Measurements from ENCODE around the gene HLA-DMB.

Gene HLA-DMB

GRCh38 chr6:32975886-32976285 is 35.1 kb upstream of the HLA-DMB start:
- H3K4me3 Mint-ChIP-seq, result peak overlapping the region; percentile 89 to 97
- peaks cover 35 to 65% of the 10 kb centered on the region in 2 donors for H3K4me1 Mint-ChIP-seq
- H3K27me3 Mint-ChIP-seq, result no peaks in the 10 kb centered on the region
- H3K27ac Mint-ChIP-seq, result peak overlapping the region; percentile 88
- ATAC-seq (replicated peaks) (no peak), DNase-seq (no peak)
- no peaks in the 10 kb centered on the region for H3K9me3 Mint-ChIP-seq
- H3K36me3 Mint-ChIP-seq, result peaks cover 88 to 97% of the 10 kb centered on the region in 2 donors

DNA sequence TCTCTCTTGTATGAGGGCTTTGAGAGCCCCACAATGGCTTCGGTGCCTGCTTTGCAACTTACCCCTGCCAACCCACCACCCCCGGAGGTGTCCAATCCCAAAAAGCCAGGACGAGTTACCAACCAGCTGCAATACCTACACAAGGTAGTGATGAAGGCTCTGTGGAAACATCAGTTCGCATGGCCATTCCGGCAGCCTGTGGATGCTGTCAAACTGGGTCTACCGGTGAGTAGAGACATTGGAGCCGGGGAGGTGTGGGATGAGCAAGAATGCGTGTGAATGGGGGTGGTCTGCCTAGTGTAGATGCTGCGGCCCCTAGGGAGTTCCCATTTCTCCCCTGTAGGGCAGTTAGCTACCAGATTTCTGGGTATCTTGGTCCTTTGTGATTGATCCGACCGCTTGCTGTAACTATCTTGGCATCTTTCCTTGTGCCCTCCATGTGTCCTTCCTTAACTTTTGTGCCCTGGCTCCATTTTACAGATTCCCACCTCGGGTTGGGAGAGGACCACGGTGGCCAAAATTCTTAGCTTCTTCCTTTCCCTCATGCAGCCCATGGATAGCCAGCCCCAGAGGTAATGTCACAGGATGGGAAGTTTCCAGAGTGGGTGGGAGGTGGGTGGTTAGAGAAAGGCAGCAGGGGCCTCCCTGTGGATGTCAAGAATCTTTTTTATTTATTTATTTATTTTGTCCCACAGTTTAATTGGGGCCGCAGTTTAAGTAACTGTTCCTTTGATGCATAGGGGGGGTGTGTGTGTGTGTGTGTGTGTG is 33.9 kb upstream of the HLA-DMB start:
- H3K4me1 Mint-ChIP-seq, result peaks cover 34 to 64% of the 10 kb centered on the region in 2 donors
- no peak for DNase-seq
- H3K36me3 Mint-ChIP-seq, result peaks cover 86 to 99% of the 10 kb centered on the region in 2 donors
- no peaks in the 10 kb centered on the region for H3K27me3 Mint-ChIP-seq
- no peak for ATAC-seq (replicated peaks)
- H3K4me3 Mint-ChIP-seq, result peak overlapping the region; percentile 89 to 97
- H3K9me3 Mint-ChIP-seq, result no peaks in the 10 kb centered on the region
- peak overlapping the region; percentile 81 for H3K27ac Mint-ChIP-seq

DNA sequence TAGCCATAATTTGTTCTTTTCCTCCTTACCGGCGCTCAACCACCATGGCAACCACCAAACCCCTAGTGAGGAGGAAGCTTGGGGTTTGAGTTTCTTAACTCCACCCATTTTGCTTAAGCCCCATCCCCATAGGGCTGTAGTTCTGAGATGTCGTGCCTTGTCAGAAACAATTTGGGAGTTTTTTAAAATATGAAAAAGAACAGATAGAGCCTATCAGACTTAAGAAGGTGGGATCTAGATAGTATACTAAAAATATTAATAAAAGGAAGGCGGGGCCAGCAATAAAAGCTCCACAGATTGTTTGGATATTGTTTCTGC is 33.1 kb upstream of the HLA-DMB start:
- ATAC-seq (replicated peaks), result no peak
- H3K4me1 Mint-ChIP-seq, result peaks cover 32 to 59% of the 10 kb centered on the region in 2 donors

DNA sequence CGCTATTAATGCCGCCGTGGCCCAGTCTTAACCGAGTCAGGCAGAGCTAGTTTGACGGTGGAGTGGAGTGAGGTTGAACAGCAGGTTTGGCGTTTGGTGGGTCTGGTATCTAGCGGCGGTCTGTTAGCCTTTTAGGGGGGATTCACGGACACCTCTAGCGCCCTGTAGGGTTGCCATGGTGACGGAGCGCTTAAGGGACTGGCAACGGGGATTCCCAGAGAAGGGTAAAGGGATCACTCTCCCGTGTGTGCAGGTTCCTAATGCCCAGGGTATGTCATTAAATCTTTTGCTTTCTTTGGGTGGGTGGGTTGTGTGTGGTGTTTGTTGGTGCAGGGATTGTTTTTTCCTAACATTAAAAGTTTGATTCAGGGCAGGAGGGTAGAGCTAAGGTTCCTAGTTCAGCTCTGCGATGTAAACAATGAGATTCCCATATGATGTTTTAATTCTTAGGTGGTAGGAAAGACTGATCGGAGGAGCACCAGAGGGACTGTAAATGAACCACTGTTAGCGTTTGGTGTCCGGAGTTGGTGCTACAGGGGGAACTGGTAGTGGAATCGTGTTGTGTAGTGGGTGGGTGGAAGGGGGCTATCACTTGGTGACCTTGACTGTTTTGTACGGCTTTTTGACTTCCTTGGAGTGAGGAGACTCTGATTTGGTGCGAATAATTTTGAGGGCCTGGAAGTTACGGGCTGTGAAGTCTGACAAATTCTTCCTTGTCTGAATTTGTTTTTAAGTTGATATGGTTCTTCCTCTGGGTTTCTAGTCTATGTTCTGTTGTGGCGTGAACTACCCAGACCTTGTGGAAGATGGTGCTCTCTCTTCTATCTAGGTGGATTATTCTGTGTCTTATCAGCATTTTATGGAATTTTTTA is 32.6 kb upstream of the HLA-DMB start:
- Mint-ChIP-seq H3K36me3 (peaks cover 78 to 98% of the 10 kb centered on the region in 2 donors), H3K4me3 (peak overlapping the region; percentile 89 to 97), H3K27me3 (no peaks in the 10 kb centered on the region), H3K4me1 (peaks cover 32 to 54% of the 10 kb centered on the region in 2 donors), H3K27ac (peak overlapping the region; percentile 100), H3K9me3 (no peaks in the 10 kb centered on the region)
- DNase-seq (peak; percentile 46), ATAC-seq (replicated peaks) (no peak)

More for the DNA sequence above, 33.1 kb upstream of the HLA-DMB start:
- Mint-ChIP-seq H3K9me3 (no peaks in the 10 kb centered on the region), H3K27ac (peak overlapping the region; percentile 100), H3K36me3 (peaks cover 84 to 99% of the 10 kb centered on the region in 2 donors), H3K4me3 (peak overlapping the region; percentile 89 to 97), H3K27me3 (no peaks in the 10 kb centered on the region)
- no peak for DNase-seq

DNA sequence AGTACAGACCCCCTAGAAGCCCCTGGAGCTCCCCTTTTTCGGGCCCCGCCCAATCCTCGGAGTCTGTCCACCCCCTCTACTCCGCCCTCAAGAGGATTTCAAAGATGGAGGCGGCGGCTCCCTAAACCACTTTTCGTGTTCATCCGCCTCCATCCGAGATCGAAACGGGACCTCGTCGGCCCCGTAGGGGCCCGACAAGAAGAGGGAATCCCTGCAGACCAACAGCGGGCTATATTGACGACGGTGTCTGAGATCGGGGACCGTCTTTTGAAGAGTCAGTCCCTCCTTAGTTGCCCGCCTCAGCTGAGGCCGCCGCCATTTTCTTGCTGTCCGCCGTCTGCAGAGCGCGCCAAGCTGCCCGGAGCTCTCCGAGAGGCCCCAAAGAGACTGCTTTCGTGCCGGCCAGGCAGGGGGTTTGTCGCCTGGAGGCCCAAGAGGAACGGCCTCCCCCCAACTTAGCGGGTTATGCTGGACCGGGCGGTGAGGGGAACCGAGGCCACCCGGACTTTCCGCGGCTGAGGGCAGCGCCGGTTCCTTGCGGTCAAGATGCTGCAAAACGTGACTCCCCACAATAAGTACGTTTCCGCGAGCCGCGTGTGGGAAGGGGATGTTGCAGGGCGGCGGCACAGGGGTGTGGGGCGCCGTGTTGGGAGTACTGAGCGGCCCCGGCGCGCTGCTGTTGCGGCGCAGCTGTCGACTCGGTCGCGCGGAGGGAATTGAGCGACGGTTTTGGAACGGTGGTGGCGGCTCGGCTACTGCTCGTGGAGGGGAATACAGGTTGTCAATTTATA is 31.7 kb upstream of the HLA-DMB start:
- Mint-ChIP-seq H3K4me1 (peaks cover 29 to 48% of the 10 kb centered on the region in 2 donors), H3K9me3 (no peaks in the 10 kb centered on the region), H3K27ac (peak overlapping the region; percentile 100), H3K36me3 (peaks cover 74 to 95% of the 10 kb centered on the region in 2 donors), H3K27me3 (no peaks in the 10 kb centered on the region), H3K4me3 (peak overlapping the region; percentile 89 to 97)
- DNase-seq (no peak), ATAC-seq (replicated peaks) (no peak)

DNA sequence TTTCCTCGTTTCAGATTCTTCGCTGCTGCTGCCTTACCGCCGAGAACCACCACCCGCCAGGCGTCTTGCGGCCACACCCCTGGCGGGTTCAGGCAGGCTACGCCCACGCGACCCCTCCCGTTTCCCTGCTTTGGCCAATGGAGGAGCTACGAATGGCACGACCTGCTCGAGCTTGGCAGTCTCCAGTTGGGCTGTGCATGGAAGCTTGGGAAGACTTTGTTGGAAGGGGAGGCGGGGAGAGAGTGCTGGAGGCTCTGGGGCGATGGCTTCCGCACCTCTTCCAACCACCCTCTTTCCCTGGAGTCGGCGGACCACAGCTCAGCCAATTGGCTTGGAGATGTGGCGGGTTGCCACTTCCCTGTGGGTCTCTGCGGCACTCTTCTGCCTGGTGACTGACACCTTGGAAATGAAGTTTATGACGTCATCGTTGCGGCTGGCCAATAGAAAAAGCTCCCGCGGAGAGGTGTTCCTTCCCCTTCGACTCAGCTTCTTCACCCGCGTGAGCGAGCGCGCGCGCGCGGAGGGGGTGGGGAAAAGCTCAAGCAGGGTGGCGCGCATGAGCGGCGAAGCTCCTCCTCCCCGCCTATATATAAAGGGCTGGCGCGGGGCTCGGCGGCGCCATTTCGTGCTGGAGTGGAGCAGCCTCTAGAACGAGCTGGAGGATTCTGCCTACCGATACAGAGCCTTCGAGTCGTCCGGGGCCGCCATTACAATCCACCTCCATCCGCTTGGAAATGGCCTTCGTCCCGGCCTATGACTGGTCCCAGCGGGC is 30.9 kb upstream of the HLA-DMB start:
- Mint-ChIP-seq H3K36me3 (peaks cover 68 to 88% of the 10 kb centered on the region in 2 donors), H3K4me3 (peak overlapping the region; percentile 89 to 97), H3K27ac (peak overlapping the region; percentile 100), H3K27me3 (no peaks in the 10 kb centered on the region), H3K4me1 (peaks cover 31 to 48% of the 10 kb centered on the region in 2 donors), H3K9me3 (no peaks in the 10 kb centered on the region)
- ATAC-seq (replicated peaks) (peak; percentile 42 to 53), DNase-seq (peak; percentile 99)

- Mint-ChIP-seq H3K36me3 (peaks cover 64 to 82% of the 10 kb centered on the region in 2 donors), H3K4me3 (peak overlapping the region; percentile 89 to 97), H3K27me3 (no peaks in the 10 kb centered on the region)
Measured at GRCh38 chr6:32971242-32971580, 30.4 kb upstream of the HLA-DMB start.

GRCh38 chr6:32970413-32971241 is 29.8 kb upstream of the HLA-DMB start:
- H3K4me3 Mint-ChIP-seq, result peak overlapping the region; percentile 89 to 97
- DNase-seq, result peak; percentile 90
- H3K27ac Mint-ChIP-seq, result peak overlapping the region; percentile 100
- ATAC-seq (replicated peaks), result peak; percentile 43 to 51
- no peaks in the 10 kb centered on the region for H3K27me3 Mint-ChIP-seq
- H3K9me3 Mint-ChIP-seq, result no peaks in the 10 kb centered on the region
- peaks cover 58 to 79% of the 10 kb centered on the region in 2 donors for H3K36me3 Mint-ChIP-seq
- H3K4me1 Mint-ChIP-seq, result peaks cover 29 to 48% of the 10 kb centered on the region in 2 donors

More at GRCh38 chr6:32971242-32971580, 30.4 kb upstream of the HLA-DMB start:
- ATAC-seq (replicated peaks), result no peak
- no peaks in the 10 kb centered on the region for H3K9me3 Mint-ChIP-seq
- no peak for DNase-seq
- peak overlapping the region; percentile 100 for H3K27ac Mint-ChIP-seq
- peaks cover 29 to 48% of the 10 kb centered on the region in 2 donors for H3K4me1 Mint-ChIP-seq

DNA sequence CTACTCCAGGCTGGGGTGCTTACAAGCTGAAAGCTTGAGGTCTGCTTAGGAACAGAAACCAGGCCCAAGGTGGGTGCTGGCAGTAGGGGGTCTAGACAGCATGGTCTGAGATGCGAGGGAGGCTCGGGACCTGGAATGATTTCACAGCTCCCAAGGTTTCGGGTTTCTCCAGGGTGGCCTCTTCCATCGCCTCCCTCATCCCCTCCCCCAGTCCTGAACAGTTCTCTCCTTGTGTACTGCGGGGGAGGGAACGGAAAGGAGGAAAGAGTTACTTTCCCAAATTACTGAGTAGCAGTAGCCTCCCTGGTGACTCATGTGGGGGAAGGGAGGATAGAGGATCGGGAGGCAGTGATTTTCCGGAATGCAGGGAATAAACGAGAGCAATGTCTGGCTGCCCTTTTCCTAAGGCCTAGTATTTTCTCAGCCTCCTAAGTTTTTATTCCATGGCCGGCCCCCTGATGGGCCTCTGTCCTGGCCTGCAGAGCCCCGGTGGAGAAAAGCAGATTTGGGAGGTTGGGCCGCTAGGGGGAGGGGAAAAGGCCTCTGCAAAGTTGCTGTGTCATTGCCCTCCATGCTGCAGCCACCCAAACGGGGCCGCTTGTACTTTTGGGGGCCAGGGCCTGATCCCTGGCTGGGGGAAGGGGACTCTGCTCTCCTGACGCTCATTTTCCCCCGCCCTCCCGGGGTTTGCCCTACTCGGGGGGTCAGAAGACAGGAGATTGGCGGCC is 29.0 kb upstream of the HLA-DMB start:
- peak overlapping the region; percentile 100 for H3K27ac Mint-ChIP-seq
- peak overlapping the region; percentile 89 to 97 for H3K4me3 Mint-ChIP-seq
- H3K27me3 Mint-ChIP-seq, result no peaks in the 10 kb centered on the region
- DNase-seq (peak; percentile 82), ATAC-seq (replicated peaks) (peak in 1 of 2 donors; percentile 1)
- H3K9me3 Mint-ChIP-seq, result no peaks in the 10 kb centered on the region
- H3K4me1 Mint-ChIP-seq, result peaks cover 30 to 48% of the 10 kb centered on the region in 2 donors
- peaks cover 51 to 77% of the 10 kb centered on the region in 2 donors for H3K36me3 Mint-ChIP-seq

GRCh38 chr6:32968867-32969684 is 28.2 kb upstream of the HLA-DMB start:
- Mint-ChIP-seq H3K4me1 (peaks cover 31 to 47% of the 10 kb centered on the region in 2 donors), H3K4me3 (peak overlapping the region; percentile 89 to 97), H3K27me3 (no peaks in the 10 kb centered on the region), H3K9me3 (no peaks in the 10 kb centered on the region), H3K36me3 (peaks cover 45 to 71% of the 10 kb centered on the region in 2 donors), H3K27ac (peak overlapping the region; percentile 100)
- peak; percentile 10 to 14 for ATAC-seq (replicated peaks)
- peak; percentile 64 for DNase-seq

DNA sequence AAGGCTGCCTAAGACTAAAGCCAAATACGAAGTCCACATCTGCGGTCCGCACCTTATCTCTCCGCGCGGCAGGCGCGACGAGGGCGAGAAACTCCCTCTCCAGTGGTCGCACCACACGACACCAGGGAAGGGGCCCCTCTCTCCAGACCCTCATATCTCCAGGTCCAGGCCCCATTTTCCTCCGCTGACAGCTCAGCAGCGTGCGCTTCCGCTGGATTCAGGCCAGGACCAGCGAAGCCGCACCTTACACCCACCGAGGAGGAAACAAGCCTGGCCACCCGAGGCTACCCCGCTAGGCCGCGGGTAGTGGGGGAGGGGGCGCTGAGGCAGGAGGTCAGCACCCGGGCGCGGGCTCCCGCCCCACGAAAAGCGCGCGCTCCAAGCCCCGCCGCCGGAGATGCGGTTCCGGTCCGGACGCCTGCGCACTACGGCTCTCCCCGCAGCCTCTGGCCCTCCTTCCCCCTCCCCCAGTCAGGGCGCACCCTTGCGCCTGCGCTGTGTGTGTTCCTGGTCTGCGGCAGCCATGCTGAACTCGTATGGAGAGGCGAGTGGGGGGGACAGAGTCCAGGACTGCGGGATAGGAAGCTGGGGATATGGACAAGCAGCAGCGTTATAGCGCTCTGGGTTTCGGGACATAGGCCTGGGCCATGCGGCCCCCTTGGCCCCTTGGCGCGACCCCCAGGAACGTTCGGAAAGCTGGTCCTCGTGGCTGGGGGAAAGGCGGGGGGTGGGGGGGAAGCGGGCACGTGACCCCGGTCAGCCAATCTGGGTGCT is 27.5 kb upstream of the HLA-DMB start, which contains the start of gene BRD2:
Gene BRD2, plus strand, starts transcription at position 502 of the 774 bp plus-strand sequence. CDS start 4,305 bp downstream, outside the sequence.
- Mint-ChIP-seq H3K4me3 (peak within 1 kb of the TSS; percentile 89 to 97), H3K9me3 (no peaks in the 10 kb centered on the region), H3K36me3 (peaks cover 37 to 63% of the 10 kb centered on the region in 2 donors), H3K27ac (peak within 1 kb of the TSS; percentile 100), H3K27me3 (no peaks in the 10 kb centered on the region), H3K4me1 (peaks cover 32 to 51% of the 10 kb centered on the region in 2 donors)
- DNase-seq (peak; percentile 95), ATAC-seq (replicated peaks) (peak; percentile 31 to 47)

All from stimulated activated naive B cell treated with anti-CD40 and anti-IgM and Interleukin-4, amounts not matched to agents 10 μg/mL and 1 μg/mL and 100 μg/mL, for 72 hours (primary cell).